Panc1 (cell line): Measurements from ENCODE around the gene TMIGD1.

Source experiments
- POLR2AphosphoS5 ChIP-seq: IDR thresholded peaks from 2 replicates; pipeline ENCODE4 v1.6.1; 2012; ENCODE audit warnings: mild to moderate bottlenecking, low read depth, low read length, moderate library complexity
- TF ChIP-seq, protein P1 (sequence below): fragments of 450-650 bp; IDR thresholded peaks from 2 replicates; pipeline ENCODE4 v1.5.1; 2017; ENCODE audit warnings: mild to moderate bottlenecking

DNA sequence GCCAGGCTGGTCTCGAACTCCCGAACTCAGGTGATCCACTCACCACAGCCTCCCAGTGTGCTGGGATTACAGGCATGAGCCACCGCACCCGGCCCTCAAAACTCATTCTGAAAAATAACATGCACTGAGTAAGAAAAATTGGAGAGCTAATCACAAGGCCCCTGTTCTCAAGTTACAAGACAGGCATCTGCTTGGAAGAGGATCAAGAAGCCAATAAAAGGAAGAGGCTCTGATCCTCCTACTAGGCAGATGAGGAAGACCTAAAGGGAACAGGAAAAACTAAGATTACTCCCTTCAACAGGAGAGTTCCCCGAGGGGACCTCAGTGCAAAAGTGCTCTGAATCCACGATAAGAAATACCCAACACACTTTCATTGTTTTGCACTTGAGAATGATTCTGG, 60.5 kb downstream of the TMIGD1 start:
- TF ChIP-seq, protein P1, sequence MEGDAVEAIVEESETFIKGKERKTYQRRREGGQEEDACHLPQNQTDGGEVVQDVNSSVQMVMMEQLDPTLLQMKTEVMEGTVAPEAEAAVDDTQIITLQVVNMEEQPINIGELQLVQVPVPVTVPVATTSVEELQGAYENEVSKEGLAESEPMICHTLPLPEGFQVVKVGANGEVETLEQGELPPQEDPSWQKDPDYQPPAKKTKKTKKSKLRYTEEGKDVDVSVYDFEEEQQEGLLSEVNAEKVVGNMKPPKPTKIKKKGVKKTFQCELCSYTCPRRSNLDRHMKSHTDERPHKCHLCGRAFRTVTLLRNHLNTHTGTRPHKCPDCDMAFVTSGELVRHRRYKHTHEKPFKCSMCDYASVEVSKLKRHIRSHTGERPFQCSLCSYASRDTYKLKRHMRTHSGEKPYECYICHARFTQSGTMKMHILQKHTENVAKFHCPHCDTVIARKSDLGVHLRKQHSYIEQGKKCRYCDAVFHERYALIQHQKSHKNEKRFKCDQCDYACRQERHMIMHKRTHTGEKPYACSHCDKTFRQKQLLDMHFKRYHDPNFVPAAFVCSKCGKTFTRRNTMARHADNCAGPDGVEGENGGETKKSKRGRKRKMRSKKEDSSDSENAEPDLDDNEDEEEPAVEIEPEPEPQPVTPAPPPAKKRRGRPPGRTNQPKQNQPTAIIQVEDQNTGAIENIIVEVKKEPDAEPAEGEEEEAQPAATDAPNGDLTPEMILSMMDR = no peak
- TF ChIP-seq POLR2AphosphoS5 = no peak
